SIG-M5 treated with dmso at 0.1 percent for 504 hours (cell line): Measurements from ENCODE around the gene TSPYL1.
A peak's percentile ranks its signal among the peaks of the same experiment; 100 is the strongest.
"Not testable (repeated sequence)": the region's sequence is repeated elsewhere in the genome, so short reads cannot be mapped to it uniquely, and the experiment has no call there.

Experiments
- DNase-seq: peaks from one replicate; lab custom pipeline; 2025; ENCODE audit not compliant: unreplicated experiment; lab: John Stamatoyannopoulos, UW

Gene TSPYL1

GRCh38 chr6:116298973-116299372 is 19.2 kb upstream of the TSPYL1 start:
- no peak for DNase-seq

- no peak for DNase-seq
Observed at GRCh38 chr6:116298273-116298672, 18.5 kb upstream of the TSPYL1 start.

- DNase-seq, result no peak
Observed at GRCh38 chr6:116292553-116292952, 12.8 kb upstream of the TSPYL1 start.

GRCh38 chr6:116291701-116292396 is 12.1 kb upstream of the TSPYL1 start:
- DNase-seq, result no peak

GRCh38 chr6:116290799-116291198 is 11.1 kb upstream of the TSPYL1 start:
- no peak for DNase-seq

GRCh38 chr6:116289876-116290275 is 10.1 kb upstream of the TSPYL1 start:
- no peak for DNase-seq

- peak; percentile 65 for DNase-seq
Observed at GRCh38 chr6:116287689-116288282, 8.1 kb upstream of the TSPYL1 start.

GRCh38 chr6:116286773-116287358 is 7.1 kb upstream of the TSPYL1 start:
- no peak for DNase-seq

GRCh38 chr6:116284984-116285383 is 5.3 kb upstream of the TSPYL1 start:
- DNase-seq, result not testable (repeated sequence)

GRCh38 chr6:116283191-116283590 is 3.5 kb upstream of the TSPYL1 start:
- DNase-seq, result no peak

- no peak for DNase-seq
Observed at GRCh38 chr6:116282698-116283097, 3.0 kb upstream of the TSPYL1 start.

- DNase-seq, result no peak
Observed at GRCh38 chr6:116280933-116281316, 1.2 kb upstream of the TSPYL1 start.

- no peak for DNase-seq
Observed at GRCh38 chr6:116280161-116280932, 617 bp upstream of the TSPYL1 start.

- DNase-seq, result no peak
Observed at GRCh38 chr6:116278854-116279231, 887 bp downstream of the TSPYL1 start.

- DNase-seq, result no peak
Observed at GRCh38 chr6:116278481-116278829, 1.3 kb downstream of the TSPYL1 start.

GRCh38 chr6:116277124-116277523 is 2.6 kb downstream of the TSPYL1 start:
- no peak for DNase-seq

GRCh38 chr6:116271149-116271708 is 8.5 kb downstream of the TSPYL1 start:
- no peak for DNase-seq

- DNase-seq, result peak; percentile 86
Observed at GRCh38 chr6:116268589-116269293, 11.0 kb downstream of the TSPYL1 start.

- DNase-seq, result no peak
Observed at GRCh38 chr6:116267836-116268588, 11.7 kb downstream of the TSPYL1 start.

GRCh38 chr6:116266803-116267202 is 12.9 kb downstream of the TSPYL1 start:
- DNase-seq, result no peak
